ENCODE data around the gene TMEM203. TPM values are rescaled to one million over a fixed set of nuclear protein-coding genes. Genes with fewer than 3 reads are reported as not detected.

Gene TMEM203
- total and polyA plus RNA-seq, 2 of the 13 experiments (the other 11 are each of a cell fraction or from before 2014, with no cell fraction given), result 23.4 to 36.7 TPM

GRCh38 chr9:137188490-137189296 is 16.8 kb downstream of the TMEM203 start, which contains the start of the genes ANAPC2 and SSNA1 (continued):
- TF ChIP-seq NFE2L1 (CRISPR knock-in tag; IDR thresholded peaks at IDR 0.05; ENCODE audit: borderline replicate concordance), result no peak
- peak; percentile 98 for TF ChIP-seq ZHX2 (IDR thresholded peaks at IDR 0.05; ENCODE audit: low read depth)
- peak; percentile 15; the same call in 1 of the 2 replicates for TF ChIP-seq ZHX2 (CRISPR knock-in tag; IDR thresholded peaks at IDR 0.05; ENCODE audit: borderline replicate concordance)
- no peak for TF ChIP-seq CHD4 (IDR thresholded peaks at IDR 0.05; ENCODE audit: borderline replicate concordance, low read length)
- TF ChIP-seq WIZ (CRISPR knock-in tag; IDR thresholded peaks at IDR 0.05), result peak; percentile 82; the same call in 1 of the 2 replicates
- no peak for TF ChIP-seq HDAC6 (IDR thresholded peaks at IDR 0.05; ENCODE audit: low read depth, low read length)
- TF ChIP-seq ATM (IDR thresholded peaks at IDR 0.05; ENCODE audit: borderline replicate concordance), result no peak
- TF ChIP-seq TFAP4 (IDR thresholded peaks at IDR 0.05; ENCODE audit: borderline replicate concordance, low read depth), result peak; percentile 30; the same call in 1 of the 2 replicates
- TF ChIP-seq ZBTB1 (CRISPR knock-in tag; IDR thresholded peaks at IDR 0.05; ENCODE audit: borderline replicate concordance), result no peak
- peak; percentile 74 for TF ChIP-seq ZNF563 (CRISPR knock-in tag; IDR thresholded peaks at IDR 0.05)
- TF ChIP-seq ZNF614 (CRISPR knock-in tag; IDR thresholded peaks at IDR 0.05; ENCODE audit: borderline replicate concordance), result 0 out of 2 replicates have a peak, but pooled peaks have one; percentile 63
- peak; percentile 90; the same call in 1 of the 2 replicates for TF ChIP-seq IRF9 (CRISPR knock-in tag; IDR thresholded peaks at IDR 0.05; ENCODE audit: borderline replicate concordance)
- TF ChIP-seq MLXIP (CRISPR knock-in tag; IDR thresholded peaks at IDR 0.05; ENCODE audit: borderline replicate concordance), result no peak
- peak; percentile 46; the same call in 1 of the 2 replicates for TF ChIP-seq BCL6 (CRISPR knock-in tag; IDR thresholded peaks at IDR 0.05)
- TF ChIP-seq ZNF891 (CRISPR knock-in tag; IDR thresholded peaks at IDR 0.05), result no peak; the same call in 1 of the 2 replicates
- TF ChIP-seq SMAD9 (CRISPR knock-in tag; IDR thresholded peaks at IDR 0.05), result no peak
- TF ChIP-seq SMC3 (IDR thresholded peaks at IDR 0.05; ENCODE audit: low read length), result peak; percentile 30; the same call in 1 of the 2 replicates
- TF ChIP-seq EED (CRISPR knock-in tag; IDR thresholded peaks at IDR 0.05), result no peak
